T1000 (cell line): ENCODE results near the gene ERBIN.
"Not testable (repeated sequence)": the region's sequence is repeated elsewhere in the genome, so short reads cannot be mapped to it uniquely, and the experiment has no call there.

Experiments used
- DNase-seq: peaks from one replicate; lab custom pipeline; 2025; ENCODE audit warnings: mixed read lengths; lab: John Stamatoyannopoulos, UW

Gene ERBIN

GRCh38 chr5:65916066-65916465 is 10.3 kb upstream of the ERBIN start:
- DNase-seq, result no peak

GRCh38 chr5:65916636-65917035 is 9.7 kb upstream of the ERBIN start:
- no peak for DNase-seq

GRCh38 chr5:65919773-65920172 is 6.6 kb upstream of the ERBIN start:
- no peak for DNase-seq

GRCh38 chr5:65923339-65923738 is 3.0 kb upstream of the ERBIN start:
- no peak for DNase-seq

GRCh38 chr5:65924366-65925043 is 1.9 kb upstream of the ERBIN start:
- no peak for DNase-seq

- DNase-seq, result peak; percentile 63
Observed at GRCh38 chr5:65925044-65925600, 1.3 kb upstream of the ERBIN start.

- peak; percentile 75 for DNase-seq
Observed at GRCh38 chr5:65925601-65926275, 637 bp upstream of the ERBIN start.

- no peak for DNase-seq
Observed at GRCh38 chr5:65926893-65927292, 518 bp downstream of the ERBIN start.

GRCh38 chr5:65927503-65928321 is 1.3 kb downstream of the ERBIN start:
- no peak for DNase-seq

GRCh38 chr5:65928322-65928752 is 2.0 kb downstream of the ERBIN start:
- no peak for DNase-seq

- DNase-seq, result no peak
Observed at GRCh38 chr5:65928860-65929259, 2.5 kb downstream of the ERBIN start.

- no peak for DNase-seq
Observed at GRCh38 chr5:65932676-65933075, 6.3 kb downstream of the ERBIN start.

- DNase-seq, result no peak
Observed at GRCh38 chr5:65933295-65933694, 6.9 kb downstream of the ERBIN start.

- no peak for DNase-seq
Observed at GRCh38 chr5:65938256-65938655, 11.9 kb downstream of the ERBIN start.

GRCh38 chr5:65943771-65944170 is 17.4 kb downstream of the ERBIN start:
- no peak for DNase-seq

GRCh38 chr5:65946198-65946745 is 19.9 kb downstream of the ERBIN start:
- DNase-seq, result no peak

- DNase-seq, result no peak
Observed at GRCh38 chr5:65948115-65948747, 21.9 kb downstream of the ERBIN start.

- DNase-seq, result no peak
Observed at GRCh38 chr5:65951330-65951729, 25.0 kb downstream of the ERBIN start.

GRCh38 chr5:65952259-65952658 is 25.9 kb downstream of the ERBIN start:
- no peak for DNase-seq

- no peak for DNase-seq
Observed at GRCh38 chr5:65954200-65954599, 27.8 kb downstream of the ERBIN start.

- DNase-seq, result no peak
Observed at GRCh38 chr5:65955746-65956145, 29.4 kb downstream of the ERBIN start.

GRCh38 chr5:65957703-65958102 is 31.3 kb downstream of the ERBIN start:
- not testable (repeated sequence) for DNase-seq
